A673 (cell line): Measurements from ENCODE around the gene NKD1.
A peak's percentile ranks its signal among the peaks of the same experiment; 100 is the strongest.

Experiments used
- CTCF ChIP-seq: fragments of 300-800, 200-600 bp; sonication (generic); conservative IDR thresholded peaks from 2 replicates; pipeline ENCODE4 v1.5.1; 2017; ENCODE audit warnings: low read depth, mild to moderate bottlenecking, antibody characterized with exemption, low read length, moderate library complexity, mixed read lengths
- EZH2 ChIP-seq: fragments of 200-600 bp; sonication (generic); IDR thresholded peaks from 2 replicates; pipeline ENCODE4 v1.6.1; 2017; ENCODE audit warnings: borderline replicate concordance, low read depth, mild to moderate bottlenecking, mixed read lengths, antibody characterized with exemption, low read length; ENCODE audit not compliant: poor library complexity, severe bottlenecking

- TF ChIP-seq CTCF (0 out of 2 replicates have a peak, but pooled peaks have one; percentile 10), EZH2 (no peak)
These were observed 79.2 kb downstream of the NKD1 start for GRCh38 chr16:50627419-50627818.
